ENCODE results near the gene PPP4R1.

DNA sequence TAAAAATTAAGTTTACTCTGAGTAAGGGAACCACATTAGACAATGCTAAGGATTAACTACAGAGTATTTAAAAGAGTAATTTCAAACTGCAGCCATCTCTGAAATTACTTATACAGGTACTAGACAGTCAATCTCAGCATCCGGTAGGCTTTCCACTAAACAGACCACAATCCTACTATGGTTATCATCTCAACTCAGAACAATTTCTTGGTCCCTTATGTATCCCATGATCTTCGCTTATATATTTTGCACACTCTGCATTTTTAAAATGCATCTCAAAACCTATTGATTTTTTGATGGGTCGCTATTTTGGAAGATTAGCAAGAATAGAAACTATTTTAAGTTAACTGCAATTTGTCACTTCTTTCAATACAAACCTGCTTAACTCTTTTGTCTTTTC lies 1.4 kb downstream of the PPP4R1 start:
- TF ChIP-seq CTCF (IDR thresholded peaks at IDR 0.05) = no peak
- no peak for TF ChIP-seq POLR2A (IDR thresholded peaks at IDR 0.05)
